NCI-H128 (cell line): ENCODE measurements around the gene PLEKHA6.
"Not testable (repeated sequence)": the region's sequence is repeated elsewhere in the genome, so short reads cannot be mapped to it uniquely, and the experiment has no call there.

Experiments
- DNase-seq: peaks from one replicate; lab custom pipeline; 2025; ENCODE audit not compliant: unreplicated experiment; lab: John Stamatoyannopoulos, UW

The PLEKHA6 gene

DNA sequence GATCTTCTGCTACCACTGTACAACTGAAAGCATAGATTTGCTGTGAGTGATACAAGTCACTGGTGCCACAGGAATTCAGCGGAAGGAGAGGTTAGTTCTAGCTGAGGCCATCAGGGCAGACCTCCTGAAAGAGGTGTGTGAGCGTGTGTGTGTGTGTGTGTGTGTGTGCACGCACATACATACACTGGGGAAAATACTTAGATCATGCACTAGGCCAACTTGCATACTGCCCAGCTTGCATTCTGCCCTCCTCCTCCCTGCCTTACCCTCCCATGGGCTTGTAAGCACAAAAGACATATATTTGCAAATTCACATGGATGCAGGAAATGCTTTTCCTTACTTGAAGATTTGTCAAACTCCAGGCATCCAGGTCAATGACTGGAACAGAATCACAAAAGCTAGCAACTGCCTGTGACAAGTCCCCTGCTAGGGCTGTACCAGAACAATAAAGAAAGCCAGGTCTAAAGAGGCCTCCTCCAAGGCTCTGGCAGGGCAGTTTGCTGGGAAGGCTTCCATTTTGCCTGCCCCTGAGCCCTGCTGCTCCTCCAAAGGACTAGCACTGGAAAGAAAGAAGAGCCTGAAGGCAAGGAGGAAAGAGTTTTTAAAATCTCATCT, 23.2 kb downstream of the PLEKHA6 start:
- no peak for DNase-seq

DNA sequence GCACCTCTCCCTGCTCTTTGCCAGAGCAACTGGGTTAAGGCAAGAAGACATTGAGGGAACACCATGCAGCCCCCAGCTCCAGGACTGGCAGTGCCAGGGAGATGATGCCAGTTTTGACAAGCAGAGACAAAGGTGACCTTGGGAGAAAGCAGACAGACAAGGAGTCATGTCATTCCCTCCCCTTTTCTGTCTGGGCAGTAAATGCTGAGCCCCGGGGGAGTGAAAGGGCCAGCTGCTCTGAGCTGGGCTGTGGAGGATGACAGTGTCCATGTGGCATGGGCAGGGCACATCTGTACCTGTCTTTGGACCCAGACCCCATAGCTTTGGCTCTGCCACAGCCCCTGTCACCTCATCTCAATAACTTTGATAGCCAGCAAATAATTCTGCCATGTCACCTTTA, 24.2 kb downstream of the PLEKHA6 start:
- no peak for DNase-seq

DNA sequence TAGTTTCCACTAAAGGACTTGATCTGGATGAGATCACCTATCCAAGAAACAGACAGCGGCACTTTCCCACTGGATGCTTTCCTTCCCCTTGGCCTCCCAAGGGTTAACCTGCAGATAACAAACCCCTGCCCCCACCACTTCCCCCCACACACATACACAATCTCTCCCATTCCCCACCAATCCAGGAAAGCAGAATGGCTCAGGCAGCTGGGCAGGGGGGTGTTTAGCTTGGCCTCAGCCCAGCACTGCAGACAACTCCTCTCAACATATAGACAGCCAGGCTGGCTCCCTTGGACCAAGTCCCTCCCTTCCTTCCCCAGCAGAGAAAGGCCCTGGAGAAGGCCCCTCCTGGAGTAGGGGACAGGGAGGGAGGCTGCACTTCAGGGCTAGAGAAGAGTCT, 24.6 kb downstream of the PLEKHA6 start:
- DNase-seq, result no peak

DNA sequence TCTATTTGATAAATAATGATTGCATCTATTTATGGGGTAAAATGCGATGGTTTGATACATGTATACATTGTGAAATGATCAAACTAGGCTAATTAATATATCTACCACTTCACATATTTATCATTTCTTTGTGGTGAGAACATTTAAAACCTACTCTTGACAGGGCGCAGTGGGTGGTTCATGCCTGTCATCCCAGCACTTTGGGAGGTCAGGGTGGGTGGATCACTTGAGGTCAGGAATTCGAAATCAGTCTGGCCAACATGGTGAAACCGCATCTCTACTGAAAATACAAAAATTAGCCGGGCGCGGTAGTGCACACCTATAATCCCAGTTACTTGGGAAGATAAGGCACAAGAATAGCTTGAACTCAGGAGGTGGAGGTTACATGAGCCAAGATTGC, 25.3 kb downstream of the PLEKHA6 start:
- no peak for DNase-seq

DNA sequence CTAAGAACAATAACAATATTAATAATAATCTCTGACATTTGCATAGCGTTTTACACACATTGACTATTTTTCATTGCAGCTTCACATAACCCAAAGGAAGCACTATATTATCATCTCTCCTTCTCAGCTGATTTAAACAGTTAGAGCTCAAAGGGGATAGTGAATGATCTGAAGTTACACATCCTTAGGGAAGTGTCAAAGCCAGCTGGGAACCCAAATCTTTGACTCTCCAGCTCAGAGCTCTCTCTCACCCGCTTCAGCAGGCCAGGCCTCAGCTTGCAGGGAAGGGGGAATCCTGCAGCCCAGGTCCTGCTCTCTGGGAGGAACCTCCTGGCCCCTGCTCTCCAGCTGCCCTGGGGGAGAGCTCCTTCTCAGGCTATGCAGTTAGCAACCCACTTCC, 26.3 kb downstream of the PLEKHA6 start:
- DNase-seq, result no peak

DNA sequence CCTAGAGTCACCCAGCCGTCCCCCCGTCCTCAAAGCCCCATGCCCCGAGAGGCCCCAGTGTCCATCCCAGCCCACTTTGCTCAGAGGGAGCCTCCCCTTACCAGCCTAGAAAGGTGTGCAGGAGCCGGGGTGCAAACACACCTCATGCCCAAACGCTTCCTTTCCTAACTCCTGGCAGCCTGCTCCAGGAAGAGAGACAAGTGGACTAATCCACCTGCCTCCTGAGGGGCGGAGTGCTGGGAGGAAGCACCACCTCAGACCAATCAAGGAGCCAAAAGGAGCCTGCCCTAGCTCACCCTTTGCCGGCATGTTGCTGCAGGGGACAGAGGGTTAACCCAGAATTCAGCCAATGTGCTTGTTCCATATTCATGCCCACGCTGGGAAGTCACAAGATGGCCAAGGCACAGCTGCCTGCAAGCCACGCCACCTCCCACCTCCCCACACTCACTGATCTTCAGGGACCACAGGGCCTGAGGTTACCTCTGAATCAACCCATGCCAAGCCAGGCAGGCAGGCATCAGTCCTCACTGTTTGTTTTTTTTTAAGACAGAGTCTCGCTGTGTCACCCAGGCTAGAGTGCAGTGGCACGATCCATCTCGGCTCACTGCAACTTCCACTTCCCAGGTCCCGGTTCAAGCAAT, 27.8 kb downstream of the PLEKHA6 start:
- no peak for DNase-seq

DNA sequence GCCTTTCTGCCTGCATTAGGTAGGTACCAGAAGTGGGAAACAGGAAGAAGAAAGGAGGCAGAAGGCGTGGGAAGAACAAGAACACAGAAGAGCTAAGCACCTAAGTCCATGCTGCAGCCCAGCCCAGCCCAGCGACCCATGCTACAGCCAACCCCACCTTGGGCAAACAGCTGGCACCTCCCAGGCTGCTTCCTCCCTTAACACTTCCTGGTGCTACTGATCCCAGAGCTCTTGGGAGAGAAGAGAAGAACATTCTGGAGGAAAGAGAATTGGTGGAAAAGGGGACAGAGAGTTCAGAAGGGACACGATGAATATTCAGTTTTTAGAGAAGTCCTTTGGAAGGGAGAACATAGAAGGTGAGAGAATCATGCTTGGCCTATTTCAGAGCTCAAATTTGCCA, 28.5 kb downstream of the PLEKHA6 start:
- no peak for DNase-seq

DNA sequence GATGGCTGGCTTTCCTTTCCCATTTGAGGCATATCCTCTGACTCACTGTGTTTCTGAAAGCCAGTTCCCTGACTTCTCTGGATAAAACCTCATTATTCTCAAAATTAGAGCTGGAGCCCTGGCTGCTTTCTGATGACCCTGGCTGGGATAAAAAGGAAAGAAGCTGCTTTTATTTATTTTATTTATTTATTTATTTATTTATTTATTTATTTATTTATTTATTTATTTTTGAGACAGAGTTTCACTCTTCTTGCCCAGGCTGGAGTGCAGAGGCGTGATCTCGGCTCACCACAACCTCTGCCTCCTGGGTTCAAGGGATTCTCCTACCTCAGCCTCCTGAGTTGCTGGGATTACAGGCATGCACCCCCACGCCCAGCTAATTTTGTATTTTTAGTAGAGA, 31.9 kb downstream of the PLEKHA6 start:
- DNase-seq, result not testable (repeated sequence)

DNA sequence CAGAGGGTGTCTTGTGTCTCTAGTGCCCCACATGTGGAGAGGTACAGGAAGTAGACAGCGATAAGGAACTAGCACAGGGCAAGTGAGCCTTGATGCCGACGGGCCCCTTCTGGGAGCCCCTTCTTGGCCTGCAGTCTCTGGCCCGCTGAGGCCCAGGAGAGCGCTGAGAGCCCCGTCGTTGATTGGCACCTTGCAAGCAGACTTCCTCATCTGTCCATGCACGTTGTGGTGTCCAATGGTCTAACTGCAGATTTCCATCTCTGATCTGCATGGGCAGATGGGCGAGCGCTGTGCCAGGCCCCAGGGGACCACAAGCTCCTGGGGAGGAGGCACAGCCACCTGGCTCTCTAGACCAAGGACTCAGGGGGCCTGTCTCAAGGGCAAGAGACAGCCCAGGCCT, 32.4 kb downstream of the PLEKHA6 start:
- DNase-seq, result no peak

DNA sequence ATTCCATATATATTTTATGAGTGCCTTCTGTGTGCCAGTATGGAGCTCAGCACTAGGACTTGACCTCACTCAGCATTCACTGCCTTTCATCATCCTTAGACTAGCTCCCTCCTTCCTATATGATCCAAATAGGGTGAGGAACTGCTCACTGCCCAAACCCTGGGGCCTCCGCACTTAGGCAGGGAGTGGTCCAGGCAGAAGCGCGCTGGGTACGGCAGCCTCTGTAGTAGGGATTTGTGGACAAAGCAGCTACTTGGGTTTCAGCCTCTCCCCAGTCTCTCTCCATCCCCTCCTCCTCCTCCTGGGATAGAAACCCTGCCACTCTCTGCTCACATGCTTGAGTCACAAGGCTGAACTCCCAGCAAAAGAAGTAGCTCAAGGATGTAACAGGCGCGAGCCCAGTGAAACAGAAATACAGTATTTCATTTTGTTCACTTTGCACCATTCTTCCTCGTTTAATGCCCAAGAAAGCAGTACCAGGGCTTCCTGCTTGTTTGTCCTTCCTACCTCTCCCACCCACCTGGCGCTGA, 32.9 kb downstream of the PLEKHA6 start:
- DNase-seq, result no peak

DNA sequence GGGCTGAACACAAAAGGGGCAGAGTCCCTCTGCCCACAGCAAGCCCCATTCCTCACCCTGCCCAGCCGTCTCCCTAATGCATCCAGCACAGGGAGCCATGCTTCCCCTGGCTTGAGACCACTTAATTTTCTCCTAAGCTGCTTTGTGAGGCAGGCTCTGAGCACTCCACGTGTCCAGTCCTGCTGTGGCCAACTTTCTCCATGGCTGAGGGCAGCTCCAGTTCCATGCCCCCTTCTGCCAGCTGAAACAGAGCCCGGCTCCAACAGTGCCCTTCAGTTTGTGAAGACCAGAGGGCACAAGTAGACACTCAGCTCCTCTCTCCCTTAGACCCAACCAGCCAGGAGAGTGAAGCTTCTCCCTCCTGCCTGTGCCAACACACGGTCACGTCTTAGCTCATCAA, 33.8 kb downstream of the PLEKHA6 start:
- DNase-seq, result no peak

DNA sequence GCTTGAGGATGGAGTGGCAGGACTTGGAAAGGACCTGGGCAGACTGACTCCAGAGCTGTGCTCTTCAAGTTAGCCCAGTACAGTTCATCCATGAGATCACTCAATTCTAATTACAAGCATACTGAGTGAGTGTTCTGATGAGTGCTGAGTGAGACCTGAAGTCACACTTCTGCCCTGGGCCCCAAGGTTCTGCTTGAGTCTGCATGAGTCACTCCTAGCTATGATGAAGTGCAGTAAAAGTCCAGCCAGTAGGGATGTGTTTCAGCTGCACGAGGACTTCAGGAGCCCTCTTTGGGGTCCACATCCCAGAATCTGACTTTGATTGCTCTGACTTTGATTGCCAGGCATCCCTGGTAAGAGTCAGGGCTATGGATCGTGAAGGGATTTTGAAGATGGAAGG, 35.8 kb downstream of the PLEKHA6 start:
- DNase-seq, result no peak

DNA sequence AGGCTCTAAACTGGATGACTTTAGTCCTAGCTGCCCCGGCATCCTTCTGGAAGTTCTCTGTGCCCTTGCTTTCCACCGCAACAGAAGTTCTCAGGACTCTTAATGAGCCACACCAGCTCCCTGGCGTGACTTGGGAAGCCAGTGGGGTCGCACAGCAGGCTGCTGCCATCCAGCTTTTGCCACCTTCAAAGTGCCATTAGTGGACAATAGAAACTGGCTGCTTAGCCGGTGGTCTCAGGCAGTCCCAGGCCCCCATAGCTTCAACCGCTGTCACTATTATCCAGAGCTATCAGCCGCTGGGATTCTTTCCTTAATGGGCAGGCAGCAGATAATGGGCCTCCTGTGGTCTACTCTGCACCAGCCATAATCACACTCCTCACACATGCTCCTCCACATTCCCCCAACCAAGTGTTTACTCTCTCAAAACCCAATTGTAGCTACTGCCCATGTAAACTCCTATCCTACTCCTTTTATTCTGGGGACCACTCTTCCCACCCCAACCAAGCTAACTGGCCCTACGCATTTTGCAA, 37.3 kb downstream of the PLEKHA6 start:
- DNase-seq, result no peak

DNA sequence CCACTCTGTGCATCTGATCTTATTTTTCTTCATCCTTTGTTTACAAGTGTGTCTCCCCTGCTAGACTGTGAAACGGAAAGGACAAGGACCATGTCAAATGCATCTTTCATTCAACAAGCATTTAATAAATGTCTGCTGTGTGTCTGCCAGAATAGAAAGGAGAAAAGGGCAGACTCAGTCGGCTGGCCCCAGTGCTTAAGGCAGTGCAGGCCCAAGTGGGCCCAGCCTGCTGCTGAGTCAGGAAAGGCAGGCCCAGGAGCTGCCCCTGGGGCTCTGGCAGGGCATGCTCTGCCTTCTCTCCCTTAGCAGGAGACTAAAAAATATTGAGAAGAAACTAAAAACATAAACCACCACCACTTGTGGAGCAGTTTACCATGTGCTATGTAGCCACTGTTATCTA, 38.1 kb downstream of the PLEKHA6 start:
- no peak for DNase-seq

DNA sequence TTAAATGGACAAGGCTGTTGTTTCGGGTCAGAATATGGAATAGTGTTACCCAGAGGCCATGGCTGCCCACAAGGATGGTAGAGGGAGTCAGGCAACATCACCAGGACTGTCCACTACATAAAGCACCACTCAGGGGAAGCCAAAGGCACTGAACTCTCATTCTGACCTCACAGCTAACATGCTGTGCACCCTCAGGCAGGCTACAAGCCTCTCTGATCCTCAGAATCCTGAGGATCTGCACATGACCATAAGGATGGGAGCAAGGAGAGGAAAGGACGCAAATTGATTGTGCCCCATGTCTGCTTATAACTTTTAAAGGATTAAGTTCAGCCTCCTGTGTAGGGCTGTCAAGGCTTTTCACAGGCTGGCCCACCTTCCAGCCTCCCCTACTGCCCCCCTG, 38.7 kb downstream of the PLEKHA6 start:
- no peak for DNase-seq

DNA sequence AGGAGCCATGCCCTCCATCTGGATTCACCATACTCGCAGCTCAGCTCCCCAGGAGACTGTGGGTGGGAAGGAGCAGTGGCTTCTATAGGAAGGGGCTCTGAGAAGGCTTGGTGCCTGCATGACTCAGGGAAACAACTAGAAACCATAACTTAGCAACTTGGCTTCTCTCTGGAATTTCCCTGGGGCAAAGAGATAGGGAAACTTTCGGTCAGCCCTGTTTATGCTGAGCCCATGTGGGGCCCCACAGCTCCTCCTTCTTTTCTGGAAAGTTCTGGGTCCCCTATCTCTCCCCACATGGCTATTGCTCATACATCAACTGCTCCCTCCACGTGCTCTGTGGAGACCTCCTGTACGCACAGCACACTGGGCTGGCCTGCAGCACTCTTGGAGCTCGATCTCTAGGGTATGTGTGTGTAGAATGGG, 39.3 kb downstream of the PLEKHA6 start:
- no peak for DNase-seq

DNA sequence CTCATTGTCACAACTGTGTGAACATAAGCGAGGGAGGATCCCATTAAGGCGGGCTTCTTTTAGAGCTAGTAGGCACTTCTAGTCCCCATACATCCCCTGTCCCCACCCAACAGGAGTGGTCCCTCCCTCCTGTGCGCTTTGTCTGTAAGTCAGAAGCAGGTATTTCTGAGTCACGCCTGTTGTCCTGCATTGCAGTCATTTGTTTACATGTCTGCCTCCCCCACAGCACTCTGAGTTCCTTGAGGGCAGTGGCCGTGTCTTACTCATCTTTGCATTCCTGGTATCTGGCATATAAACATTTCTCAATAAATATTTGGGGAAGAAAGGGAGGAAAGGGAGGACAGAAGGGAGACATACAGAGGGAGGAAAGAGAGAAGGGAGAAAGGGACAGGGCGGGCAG, 40.3 kb downstream of the PLEKHA6 start:
- no peak for DNase-seq

DNA sequence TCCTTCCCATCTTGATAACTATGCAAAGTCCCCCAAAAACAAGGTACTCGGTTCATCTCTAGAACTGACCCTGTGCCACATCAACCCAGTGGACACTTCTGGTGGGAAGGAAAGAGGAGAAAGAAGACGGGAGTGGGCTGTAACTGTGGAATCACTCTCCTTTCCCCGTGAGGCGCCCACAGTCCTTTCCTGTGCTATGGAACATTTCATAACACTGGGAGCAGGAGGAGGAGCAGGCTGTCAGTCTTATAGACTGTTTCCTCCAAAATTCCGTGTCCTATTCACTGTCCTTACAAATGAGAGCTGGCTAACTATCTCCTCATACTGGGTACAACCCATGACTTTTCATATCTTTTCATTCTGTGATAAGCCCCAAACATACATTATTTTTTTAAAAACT, 40.7 kb downstream of the PLEKHA6 start:
- DNase-seq, result no peak

DNA sequence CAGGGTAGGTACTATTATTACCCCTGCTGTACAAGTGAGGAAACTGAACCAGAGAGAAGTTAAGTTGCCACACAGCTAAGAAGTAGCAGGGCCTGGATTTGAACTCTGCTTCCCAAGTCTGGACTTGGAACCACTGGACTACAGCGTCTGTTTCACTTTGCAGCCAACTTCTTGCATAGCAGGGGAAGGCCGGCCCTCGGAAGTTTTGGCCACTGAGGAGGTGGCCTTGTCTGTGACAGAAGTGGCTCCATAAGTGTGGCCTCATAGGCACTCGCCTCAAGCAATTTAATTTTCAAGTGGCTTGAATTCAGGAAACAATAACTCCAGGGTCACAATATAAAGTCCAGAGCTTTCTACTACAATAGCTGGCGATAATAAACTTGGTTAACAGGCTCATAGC, 41.4 kb downstream of the PLEKHA6 start:
- no peak for DNase-seq

DNA sequence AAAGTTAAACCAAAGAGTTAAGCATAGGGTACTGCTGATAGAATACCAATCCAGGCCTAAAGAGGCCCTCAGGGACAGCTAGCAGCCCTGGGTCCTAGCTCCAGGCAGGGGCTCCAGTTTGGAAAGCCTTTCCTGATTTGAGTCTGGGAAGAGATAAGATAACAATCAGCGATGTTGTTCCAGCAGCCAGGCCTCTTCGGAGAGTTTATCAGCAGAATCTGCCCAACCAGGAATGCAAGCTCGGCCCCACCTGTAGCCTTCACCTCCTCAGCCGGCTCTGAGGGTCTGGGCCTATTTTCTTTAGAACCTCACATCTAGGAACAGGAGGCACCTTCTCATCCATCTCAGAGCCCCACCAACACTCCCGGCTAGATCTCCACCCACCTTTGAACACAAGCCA, 42.6 kb downstream of the PLEKHA6 start:
- no peak for DNase-seq

DNA sequence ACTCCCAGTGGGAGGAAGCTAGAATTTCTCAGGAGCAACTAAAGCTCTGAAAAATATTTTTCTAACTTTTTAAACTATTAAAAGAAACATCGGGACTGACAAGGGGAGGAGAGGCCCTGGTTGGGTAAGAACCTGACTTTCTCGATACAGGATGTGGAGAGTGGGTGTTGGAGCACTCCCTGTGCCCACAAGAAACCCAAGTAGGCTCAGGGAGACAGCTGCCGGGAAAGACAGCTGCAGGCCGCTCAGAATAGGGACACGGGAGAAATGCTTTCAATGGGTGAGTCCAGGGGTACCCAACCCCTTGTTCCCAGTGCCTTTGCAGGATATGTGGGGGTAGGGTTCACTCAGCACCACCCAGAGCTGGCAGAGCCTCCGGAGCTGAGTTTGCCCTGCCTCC, 43.6 kb downstream of the PLEKHA6 start:
- DNase-seq, result no peak

DNA sequence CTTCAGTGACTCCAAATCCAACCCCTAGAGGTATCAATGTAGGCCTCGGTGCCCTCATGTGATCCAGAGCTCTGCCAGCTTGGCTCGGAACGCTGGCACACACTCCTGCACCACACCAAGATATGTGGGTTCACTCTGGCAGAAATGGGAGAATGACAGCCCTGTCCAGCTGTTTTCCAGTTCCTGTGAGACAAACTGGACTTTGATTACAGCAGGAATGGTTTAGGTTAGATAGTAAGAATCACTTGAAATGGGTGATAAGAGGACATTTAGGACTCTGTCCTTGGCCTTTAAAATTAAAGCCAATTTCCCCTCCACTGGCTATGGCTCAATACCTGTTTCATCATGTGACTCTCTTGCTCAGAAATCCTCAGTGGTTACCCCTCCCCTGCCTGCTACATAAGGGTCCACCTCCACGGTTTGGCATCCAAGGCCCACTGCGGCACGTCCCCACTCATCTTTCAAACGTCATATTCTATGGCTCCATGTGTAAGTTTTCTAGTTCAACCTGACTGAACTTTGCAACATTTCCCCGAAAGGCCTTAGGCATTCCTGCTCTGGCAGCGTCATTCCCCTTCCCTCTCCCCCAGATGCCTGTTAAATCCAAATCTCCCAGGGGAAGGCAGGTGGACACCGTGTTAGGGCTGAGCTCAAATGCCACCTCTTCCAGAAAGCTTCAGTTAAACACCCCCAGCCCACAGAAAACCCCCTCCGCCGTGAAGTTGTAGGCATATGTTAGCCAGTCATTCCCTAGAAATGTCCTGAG, 44.7 kb downstream of the PLEKHA6 start:
- DNase-seq, result no peak
